HCT116 (cell line): ENCODE data around the gene INSL6.

ENCODE experiments used
- POLR2A ChIP-seq: IDR thresholded peaks from 2 replicates; pipeline ENCODE4 v1.7.0; 2011; ENCODE audit warnings: borderline replicate concordance; ENCODE audit not compliant: insufficient read depth, insufficient read length; ENCODE audit errors: extremely low read depth
- YY1 ChIP-seq: IDR thresholded peaks from 2 replicates; pipeline ENCODE4 v1.6.1; 2011; ENCODE audit warnings: low read length, low read depth, moderate library complexity, mild to moderate bottlenecking; ENCODE audit not compliant: insufficient replicate concordance; ENCODE audit errors: extremely low read depth

- no peak for TF ChIP-seq YY1
- no peak for TF ChIP-seq POLR2A
These were observed 6.5 kb upstream of the INSL6 start for GRCh38 chr9:5191985-5192384.
